T-helper 2 cell treated with Interferon-gamma antibody and Interleukin-4, amounts not matched to agents 100 ng/mL and 5 ng/mL, for 36 hours (primary cell): ENCODE results near the gene ARL2. TPM values are rescaled to one million over a fixed set of nuclear protein-coding genes. Genes with fewer than 3 reads are reported as not detected.

Experiments
- intact Hi-C: fragments of 100-400 bp; cut with micrococcal nuclease; formaldehyde crosslinking; loops from one replicate; pipeline ENCODE4 v1.15.1; 2023
- total RNA-seq: library from RNA; stranded (reverse); gene quantifications from 2 replicates; pipeline ENCODE4 v1.2.3, GENCODE V29; 2022

The ARL2 gene
- total RNA-seq, 1 donor from 2014 or later, result 60.1 TPM

- intact Hi-C loops, result no loop called here
These were observed 30.0 kb downstream of the ARL2 start for GRCh38 chr11:65043881-65044501.

DNA sequence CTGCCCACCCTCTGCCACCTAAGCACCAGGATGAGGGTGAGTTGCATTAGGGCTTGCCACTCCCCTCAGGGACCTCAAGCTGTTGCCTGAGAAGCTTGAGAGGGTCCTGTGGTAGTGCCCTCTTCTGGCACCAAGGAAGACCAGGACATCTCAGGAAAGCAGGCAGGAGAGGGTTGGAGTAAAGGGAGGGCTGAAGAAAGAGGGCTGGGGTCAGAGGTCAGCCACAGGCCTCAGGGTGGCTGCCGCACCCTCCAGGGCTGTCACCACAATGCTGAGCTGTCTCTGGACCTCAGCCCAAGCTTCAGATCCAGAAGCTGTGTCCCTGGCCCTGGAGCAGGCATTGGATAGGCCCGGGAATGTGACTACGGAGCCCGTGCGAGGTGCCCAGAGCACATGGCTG, 31.1 kb downstream of the ARL2 start:
- intact Hi-C loops, result no loop called here

DNA sequence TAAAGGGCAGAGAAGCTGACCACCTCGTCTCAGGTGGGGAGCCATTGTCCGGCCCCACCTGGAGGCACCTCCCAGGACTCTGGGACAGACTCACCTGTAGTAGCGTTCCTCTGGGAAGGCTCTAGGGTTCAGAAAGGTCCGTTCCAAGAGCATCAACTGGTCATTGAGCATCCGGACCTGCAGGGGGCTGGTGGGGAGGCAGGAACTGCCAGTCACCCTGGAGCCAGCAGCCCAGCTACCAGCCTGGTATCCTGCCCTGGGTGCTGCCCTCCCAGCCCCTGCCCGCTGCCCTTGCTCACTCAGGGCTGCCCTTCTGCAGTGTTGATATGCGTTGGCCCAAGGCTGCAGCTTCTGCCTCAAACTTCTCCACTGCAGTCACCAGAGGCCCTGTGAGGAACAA, 31.8 kb downstream of the ARL2 start:
- intact Hi-C loops, result no loop called here

GRCh38 chr11:65047581-65048422, 33.8 kb downstream of the ARL2 start:
- intact Hi-C loops, result no loop called here

- intact Hi-C loops, result no loop called here
These were observed 37.5 kb downstream of the ARL2 start for GRCh38 chr11:65051398-65051858.

DNA sequence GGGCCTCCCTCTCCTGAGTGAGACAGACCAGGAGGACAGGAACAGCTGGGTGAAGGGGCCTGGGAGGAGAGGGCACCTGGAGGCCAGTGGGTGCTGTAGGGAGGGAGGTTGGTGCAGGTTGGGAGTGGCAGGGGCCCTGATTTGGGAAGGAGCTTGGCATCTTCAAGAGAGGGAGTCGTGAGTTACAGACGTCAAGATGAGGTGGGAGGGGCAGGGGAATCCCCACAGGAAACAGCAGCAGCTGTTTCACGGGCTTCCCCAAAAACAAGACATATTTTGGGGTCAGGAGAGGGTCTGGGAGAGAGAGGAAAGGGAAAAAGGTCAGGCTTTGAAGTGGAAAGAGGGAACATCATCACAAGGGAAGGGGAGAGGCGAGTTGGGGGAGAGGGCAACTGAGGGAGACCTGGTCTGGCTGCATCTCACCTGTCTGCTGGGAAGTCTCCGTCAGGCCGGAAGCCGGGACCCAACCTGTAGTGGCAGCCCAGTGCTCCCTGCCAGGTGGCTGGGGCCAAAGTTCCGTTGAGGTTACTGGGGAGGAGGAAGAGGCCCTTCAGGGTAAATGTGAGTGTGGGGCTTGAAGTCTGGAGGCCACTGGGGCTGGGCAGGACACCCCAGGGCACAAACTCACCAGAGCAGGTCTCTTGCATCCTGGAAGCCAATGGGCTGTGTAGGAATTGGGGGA, 40.0 kb downstream of the ARL2 start:
- intact Hi-C loops, result no loop called here

DNA sequence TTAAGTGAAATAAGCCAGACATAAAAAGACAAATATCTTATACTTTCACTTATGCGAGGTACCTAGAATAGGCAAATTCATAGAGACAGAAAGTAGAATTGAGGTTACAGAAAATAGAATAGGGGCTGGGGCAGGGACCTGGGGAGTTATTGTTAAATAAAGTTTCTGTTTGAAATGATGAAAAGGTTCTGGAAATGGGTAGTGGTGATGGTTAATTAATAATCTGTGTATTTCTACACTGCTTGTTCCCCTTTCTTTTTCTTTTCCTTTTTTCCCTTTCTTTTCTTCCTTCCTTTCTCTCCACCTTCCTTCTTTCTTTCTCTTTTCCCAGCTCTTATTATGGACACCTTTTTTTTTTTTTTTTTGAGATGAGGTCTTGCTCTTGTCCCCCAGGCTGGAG, 41.6 kb downstream of the ARL2 start:
- intact Hi-C loops, result no loop called here

DNA sequence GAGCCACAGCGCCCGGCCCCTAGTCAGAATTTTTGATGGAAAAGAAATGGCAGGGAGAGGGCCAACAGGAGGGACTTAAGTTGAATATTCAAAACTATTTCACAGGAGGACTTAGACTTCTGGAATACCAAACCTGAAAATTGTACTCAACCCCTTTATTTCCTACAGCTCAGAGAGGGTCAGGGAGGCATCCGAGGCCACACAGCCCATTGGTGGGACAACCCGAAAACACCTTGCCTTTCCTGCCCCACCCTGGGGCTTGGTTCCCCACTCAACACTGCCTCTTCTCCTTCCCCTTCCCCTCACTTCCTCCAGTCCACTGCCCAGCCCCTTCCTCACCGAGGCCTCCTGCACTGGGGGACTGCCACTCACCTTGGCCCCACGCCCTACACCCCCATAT, 43.0 kb downstream of the ARL2 start:
- intact Hi-C loops, result no loop called here

DNA sequence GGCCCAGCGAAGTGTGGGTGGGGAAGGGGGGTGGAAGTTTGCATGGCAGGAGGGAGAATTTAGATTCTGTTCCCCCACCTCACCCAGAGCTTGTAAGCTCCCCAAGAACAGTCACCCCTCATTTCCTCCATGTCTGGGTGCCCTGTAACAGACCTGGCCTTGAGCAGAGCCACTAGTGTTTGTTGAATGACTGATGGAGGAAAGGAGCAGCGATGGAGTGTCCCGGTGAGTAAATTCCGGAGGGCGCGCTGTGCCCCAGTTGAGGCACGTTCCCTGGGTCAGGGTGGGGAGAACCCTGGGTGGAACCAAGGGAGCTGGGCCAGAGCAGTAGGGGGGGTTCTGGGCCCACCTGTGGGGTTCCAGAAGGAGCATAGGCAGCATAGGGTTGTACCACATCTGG, 43.6 kb downstream of the ARL2 start:
- intact Hi-C loops, result no loop called here

- intact Hi-C loops, result no loop called here
These were observed 44.1 kb downstream of the ARL2 start for GRCh38 chr11:65058012-65058411.

DNA sequence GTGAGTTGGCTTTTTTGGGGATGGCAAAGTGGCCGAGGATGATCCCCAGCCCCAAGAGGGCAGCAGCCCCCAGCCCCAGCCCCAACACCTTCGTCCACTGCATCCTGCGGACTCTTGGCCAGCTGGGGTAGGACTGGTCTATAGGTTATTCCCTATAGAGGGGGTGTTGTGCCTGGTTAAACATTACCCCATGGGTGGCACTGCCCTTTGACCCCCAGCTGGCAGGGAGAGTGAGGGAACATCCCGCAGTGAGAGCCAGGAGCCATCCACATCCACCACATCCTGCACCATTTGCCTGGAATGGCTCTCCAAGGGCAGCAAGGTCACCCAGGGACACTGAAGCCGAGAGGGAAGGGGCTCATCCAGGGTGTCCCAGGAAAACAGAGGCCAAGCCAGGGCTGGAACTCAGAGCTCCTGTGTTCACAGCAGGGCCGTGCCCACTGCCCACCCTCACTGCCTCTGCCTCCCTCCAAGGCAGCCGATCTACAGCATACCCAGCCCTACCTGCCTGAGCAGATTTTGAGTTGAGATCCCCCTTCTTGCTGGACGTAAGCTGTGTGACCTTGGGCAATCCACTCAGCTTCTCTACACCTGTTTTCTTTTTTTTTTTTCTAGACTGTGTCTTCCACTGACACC, 44.6 kb downstream of the ARL2 start, which contains the start of gene NAALADL1:
NAALADL1 (minus strand) TSS at position 135 of the 636 bp plus-strand sequence; CDS start at position 103, 32 bp downstream.
- intact Hi-C loops, result no loop called here

DNA sequence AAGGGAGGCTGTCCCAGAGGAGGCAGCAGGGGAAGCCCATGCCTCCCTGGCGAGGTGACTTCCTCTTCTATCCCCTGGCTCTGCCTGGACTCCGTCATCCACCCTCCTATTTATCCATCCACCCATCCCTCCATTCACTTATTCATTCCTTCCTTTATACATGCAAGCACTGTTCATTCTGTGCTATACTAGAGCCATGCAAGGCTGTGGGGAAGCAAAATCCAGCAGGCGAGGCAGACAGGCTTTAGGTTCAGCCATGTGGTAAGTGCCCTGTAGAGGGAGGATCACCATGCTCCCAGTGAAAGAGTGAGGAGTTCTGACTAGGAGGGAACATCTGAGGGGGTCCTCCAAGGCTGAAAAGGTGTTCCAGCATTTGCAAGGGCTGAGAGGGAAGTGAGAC, 45.6 kb downstream of the ARL2 start:
- intact Hi-C loops, result no loop called here

- intact Hi-C loops, result no loop called here
These were observed 46.2 kb downstream of the ARL2 start for GRCh38 chr11:65059959-65060824.

- intact Hi-C loops, result no loop called here
These were observed 47.0 kb downstream of the ARL2 start for GRCh38 chr11:65060913-65061408.

- intact Hi-C loops, result no loop called here
These were observed 49.6 kb downstream of the ARL2 start for GRCh38 chr11:65063532-65063931.

GRCh38 chr11:65064847-65065240, 50.9 kb downstream of the ARL2 start:
- intact Hi-C loops, result no loop called here

DNA sequence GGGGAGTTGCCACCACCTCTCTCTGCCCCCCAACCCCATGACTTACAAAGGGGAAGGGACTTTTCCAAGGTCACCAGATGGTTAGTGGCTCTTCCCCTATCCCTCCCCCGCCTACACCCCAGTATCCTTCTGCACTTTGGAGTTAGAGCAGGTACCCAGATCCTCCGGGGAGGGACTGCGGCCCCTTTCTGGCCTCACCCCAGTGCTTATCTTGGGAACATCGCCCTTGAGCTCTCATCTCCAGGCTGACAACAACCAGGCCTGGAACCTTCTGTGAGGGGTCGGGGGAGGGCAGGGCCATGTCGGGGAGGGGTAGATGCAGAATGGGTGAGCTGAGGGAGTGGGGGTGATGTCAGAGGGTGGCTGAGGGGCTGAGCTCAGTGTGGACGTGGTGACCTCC, 51.9 kb downstream of the ARL2 start:
- intact Hi-C loops, result no loop called here

DNA sequence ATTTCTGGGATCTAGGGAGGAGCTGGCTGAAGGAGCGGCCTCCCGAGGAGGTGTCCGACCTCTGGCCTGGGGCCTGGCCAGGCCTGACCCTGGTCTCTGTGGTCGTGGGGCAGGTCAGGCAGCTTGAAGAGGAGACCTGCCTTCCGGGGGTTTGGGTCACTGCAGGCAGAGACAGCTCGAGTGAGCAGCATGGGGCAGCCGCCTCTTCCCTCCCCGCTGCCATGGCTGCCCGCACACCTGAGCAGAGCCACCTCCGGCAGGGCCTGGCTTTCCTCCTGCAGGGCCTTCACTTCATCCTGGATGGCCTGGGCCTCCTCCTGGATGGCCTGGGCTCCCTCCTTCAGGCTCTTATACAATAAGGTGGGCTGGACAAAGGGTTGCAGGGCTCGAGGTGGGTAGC, 52.4 kb downstream of the ARL2 start:
- intact Hi-C loops, result no loop called here

GRCh38 chr11:65066805-65067291, 52.9 kb downstream of the ARL2 start:
- intact Hi-C loops, result no loop called here

DNA sequence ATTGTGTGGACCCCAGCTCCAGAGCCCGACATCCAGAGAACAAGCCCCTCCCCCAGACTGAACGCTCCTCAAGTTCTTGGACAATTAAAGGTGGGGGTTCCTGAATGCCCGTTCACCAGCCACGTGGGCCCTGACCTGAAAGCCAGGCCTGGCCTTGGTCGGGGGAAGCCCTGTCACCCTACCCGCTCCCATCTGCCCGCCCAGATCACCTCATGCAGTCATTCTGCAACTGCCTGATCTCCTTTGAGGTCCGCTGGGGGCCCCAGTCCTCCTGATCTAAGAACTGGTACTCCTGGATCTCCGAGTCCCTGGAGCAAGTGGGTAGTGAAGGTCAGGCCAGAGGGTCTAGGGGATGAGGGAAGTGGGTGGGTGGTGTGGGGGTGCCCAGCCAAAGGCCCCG, 53.5 kb downstream of the ARL2 start:
- intact Hi-C loops, result no loop called here
